HG03457 (cell line): ENCODE results near the gene STX18.

Experiments used
- ATAC-seq: cut with Tn5 transposase; IDR thresholded peaks from one replicate; pipeline ENCODE4 v1.9.1; 2021; ENCODE audit warnings: moderate number of reproducible peaks; ENCODE audit not compliant: unreplicated experiment

STX18 gene

DNA sequence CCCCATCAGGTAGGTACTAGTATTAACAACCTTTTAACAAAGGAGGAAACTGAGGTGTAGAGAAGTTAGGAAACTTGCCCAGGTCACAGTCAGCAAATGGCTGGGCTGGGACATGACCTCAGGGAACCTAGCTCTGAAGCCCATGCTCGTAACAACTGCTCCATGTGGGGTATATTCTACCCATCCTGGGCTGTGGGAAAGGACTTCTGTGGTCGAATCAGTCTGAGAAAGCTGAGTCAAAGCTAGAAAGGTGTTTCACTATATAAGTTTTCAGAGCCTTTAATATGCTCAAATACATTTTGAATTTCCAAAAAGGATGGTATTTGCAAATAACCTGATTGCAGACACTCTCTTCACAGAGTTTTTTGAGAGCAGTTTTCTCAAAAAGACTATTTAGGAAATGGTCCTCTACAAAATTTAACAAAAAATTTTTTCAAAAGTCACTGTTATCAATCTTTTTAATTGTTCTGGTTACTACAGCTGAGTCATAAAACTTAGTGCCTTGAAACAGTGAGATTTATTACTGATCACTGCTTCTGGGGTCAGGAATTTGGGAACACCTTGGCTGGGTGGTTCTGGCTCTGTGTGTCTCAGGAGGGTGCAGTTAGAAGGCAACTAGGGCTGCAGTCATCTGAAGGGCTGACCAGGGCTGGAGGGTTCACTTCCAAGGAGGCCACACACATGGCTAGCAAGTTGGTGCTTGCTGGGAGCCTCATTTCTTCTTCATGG, 101.4 kb downstream of the STX18 start:
- ATAC-seq, result no peak

DNA sequence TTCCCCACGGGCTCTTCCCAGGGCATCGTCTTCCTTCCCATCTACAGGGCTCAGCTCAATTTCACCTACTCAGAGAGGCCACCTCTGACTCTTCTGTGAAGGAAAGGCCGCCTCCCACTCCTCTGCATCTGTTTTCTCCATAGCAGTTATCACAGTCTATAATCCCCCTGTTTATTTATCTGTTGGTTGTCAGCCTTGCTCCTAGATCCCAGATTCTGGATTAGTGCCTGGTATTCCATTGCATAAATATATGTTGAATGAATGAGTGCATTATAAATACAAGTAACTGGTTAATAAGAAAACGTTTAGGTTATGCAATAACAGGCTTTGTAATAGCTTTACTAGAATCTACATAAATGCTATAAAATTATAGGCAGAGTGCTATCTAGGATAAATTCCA, 102.1 kb downstream of the STX18 start:
- no peak for ATAC-seq

DNA sequence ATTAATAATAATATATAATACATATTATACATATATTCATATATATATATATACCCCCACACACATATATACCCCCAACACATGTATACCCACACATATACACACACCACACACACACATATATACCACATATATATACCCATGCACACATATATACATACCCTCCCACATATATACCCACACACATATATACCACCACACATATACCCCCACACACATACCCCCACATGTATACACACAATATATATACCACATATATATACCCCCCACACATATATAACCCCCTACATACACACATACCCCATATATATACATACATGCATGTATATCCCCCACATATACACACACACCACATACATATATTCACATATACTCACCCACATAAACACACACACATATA, 103.0 kb downstream of the STX18 start:
- ATAC-seq, result no peak

GRCh38 chr4:4437798-4438470, 103.9 kb downstream of the STX18 start:
- no peak for ATAC-seq

DNA sequence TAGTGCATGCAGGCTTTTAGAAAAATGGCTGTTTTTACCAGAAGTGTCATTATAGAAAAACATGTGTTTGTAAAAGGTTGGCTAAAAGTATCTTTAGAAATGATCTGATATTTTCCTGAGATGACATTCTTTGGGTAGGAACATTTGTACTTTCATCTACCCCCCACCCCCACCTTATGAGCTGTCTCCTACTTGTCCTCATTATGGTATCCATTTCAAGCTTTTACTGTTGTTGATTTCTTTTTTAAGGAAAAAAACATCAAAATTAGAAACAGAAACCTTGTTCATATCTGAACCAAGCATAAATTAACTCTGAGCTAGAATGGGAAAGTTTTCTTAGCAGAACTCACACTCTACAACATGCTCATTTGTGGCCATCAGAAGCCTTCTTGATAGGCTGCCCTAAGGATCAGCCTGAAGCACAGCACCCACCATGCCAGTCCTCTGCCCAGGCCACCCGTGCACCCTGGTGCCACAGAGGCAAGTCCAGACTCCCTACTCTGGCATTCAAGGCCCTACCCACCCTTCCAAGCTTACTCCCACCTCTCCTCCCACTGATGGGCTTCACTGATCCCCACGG, 105.5 kb downstream of the STX18 start:
- ATAC-seq, result no peak

GRCh38 chr4:4433941-4434340, 107.9 kb downstream of the STX18 start:
- no peak for ATAC-seq

GRCh38 chr4:4432341-4433125, 109.3 kb downstream of the STX18 start:
- no peak for ATAC-seq

GRCh38 chr4:4430492-4431195, 111.2 kb downstream of the STX18 start:
- no peak for ATAC-seq

GRCh38 chr4:4428966-4429875, 112.6 kb downstream of the STX18 start:
- no peak for ATAC-seq

DNA sequence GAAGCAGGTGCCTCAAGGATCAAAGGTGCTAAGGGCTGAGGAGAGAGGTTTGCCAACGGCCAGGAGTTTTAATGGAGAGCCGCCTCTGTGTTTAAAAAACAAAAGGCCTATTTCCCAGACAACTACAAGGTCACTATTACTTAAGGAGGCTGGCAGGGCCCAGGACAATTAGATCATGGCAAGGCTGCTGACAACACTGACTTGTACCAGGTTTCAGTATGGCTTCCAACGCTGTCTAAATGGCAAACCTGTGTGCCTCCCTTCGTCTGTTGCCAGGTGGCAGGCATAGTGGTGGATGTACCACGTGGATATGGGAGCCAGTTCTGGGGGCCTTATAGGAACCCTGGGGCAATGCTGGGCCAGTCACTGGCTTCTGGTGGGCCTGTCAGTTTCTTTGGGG, 114.0 kb downstream of the STX18 start:
- ATAC-seq, result no peak

- no peak for ATAC-seq
Observed at GRCh38 chr4:4427121-4427870, 114.6 kb downstream of the STX18 start.

DNA sequence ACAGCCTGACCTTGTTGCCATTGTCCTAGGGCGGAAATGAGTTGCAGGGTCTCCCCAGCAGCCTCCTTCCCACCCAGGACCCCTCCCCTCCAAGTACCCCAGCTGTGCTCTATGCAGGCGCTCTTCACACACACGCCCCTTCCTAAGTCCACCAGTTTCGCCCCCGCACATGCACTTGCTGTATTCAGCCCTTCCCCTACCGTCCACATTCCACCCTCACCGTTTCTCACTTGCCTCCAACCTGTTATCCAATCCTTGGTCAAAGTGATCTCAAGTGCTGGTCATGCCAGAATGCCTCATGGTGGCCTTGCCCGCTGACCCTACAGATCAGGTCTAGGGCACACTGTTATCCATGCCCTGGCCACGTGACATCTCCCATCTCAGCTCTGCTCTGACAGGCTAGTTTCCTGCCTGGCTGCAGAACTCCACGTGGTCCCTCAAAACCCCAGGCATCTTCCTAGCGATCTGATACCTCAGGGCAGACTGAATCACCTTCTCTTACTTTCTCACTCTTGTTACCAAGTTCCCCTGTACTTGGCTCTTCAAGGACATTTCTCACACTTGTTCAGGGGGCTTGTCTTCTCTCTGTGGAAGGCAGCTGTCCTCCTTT, 115.2 kb downstream of the STX18 start:
- ATAC-seq, result no peak

DNA sequence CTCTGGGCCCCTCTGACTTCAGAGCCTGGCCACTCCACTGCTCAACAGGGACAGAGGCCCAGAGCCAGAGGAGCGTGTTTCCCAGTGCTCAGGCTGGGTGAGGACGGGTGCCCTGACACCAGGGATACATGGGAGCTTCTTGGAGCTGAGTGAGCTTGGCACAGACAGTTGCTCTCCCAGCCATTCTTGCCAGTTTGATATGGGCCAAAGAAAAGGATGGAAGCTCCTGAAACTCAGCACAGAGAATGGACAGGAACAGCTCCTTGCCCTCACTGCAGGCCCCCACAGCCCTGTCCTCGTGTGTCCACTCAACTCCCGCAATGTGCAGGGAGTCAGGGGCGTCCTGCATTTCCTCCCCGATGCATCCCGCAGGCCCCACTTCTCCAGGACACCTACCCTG, 116.2 kb downstream of the STX18 start:
- no peak for ATAC-seq

- no peak for ATAC-seq
Observed at GRCh38 chr4:4425119-4425690, 116.6 kb downstream of the STX18 start.

DNA sequence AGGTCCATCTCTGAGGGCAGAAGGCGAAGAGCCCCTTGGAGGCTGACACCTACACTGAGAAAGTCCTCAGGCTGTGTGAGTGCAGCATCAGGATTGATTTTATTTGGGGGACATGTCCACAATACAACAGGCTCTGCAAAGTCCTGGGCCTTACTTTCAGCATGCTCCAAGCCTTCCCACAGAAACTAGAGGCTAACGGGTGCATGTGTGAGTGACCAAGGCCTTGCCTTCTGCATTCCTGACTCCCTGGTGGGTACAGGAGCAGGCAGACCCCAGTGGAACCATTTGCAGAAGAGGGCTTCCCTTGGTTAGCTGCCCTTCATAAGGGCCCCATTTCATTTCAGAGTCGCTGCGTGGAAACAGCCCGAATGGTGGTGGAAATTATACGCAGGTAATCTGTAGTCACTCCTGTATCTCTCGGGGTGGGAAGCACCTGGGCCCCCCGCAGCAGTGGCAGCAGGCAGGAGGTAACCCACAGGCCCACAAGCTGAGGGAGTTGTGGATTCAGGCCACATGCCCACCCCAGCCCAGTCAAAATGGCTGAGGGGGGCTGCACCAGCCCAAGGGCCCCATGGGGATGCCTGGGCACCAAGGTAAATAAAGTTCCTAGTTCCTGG, 117.2 kb downstream of the STX18 start:
- ATAC-seq, result no peak

- no peak for ATAC-seq
Observed at GRCh38 chr4:4423706-4424498, 117.9 kb downstream of the STX18 start.

GRCh38 chr4:4422856-4423499, 118.9 kb downstream of the STX18 start:
- no peak for ATAC-seq
